NOMO-1 treated with dmso at 0.1 percent for 144 hours (cell line): Measurements from ENCODE around the gene CCDC33.

Experiments used
- DNase-seq: peaks from one replicate; lab custom pipeline; 2025; ENCODE audit not compliant: unreplicated experiment; lab: John Stamatoyannopoulos, UW

Gene CCDC33

GRCh38 chr15:74311734-74312444, 75.8 kb downstream of the CCDC33 start:
- no peak for DNase-seq

- no peak for DNase-seq
Observed at GRCh38 chr15:74312445-74313007, 76.4 kb downstream of the CCDC33 start.

- no peak for DNase-seq
Observed at GRCh38 chr15:74313889-74314288, 77.8 kb downstream of the CCDC33 start.

- DNase-seq = no peak
Observed at GRCh38 chr15:74314795-74315438, 78.8 kb downstream of the CCDC33 start.

DNA sequence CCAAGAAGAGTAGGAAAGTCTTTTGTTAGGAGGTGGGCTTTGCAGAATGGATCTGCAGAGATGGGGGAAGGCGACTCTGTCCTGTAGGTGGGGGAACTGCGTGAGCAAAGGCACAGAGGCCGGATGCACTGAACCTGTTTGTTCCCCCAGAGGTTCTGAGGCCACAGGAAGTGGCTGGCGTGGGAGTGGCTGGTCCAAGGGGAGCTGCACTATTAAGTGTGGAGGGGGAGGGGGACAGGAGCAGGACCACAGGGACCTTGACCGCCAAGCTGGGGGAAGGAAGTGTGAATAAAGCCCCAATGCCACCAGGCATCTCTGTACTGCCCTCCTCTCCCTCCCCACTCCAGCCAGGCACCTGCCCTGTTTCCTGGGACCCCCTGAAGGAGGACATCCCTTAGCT, 79.5 kb downstream of the CCDC33 start:
- DNase-seq = peak; percentile 24

GRCh38 chr15:74316141-74316540, 80.0 kb downstream of the CCDC33 start:
- DNase-seq = no peak

- no peak for DNase-seq
Observed at GRCh38 chr15:74317820-74318375, 81.8 kb downstream of the CCDC33 start.

- DNase-seq = peak; percentile 34
Observed at GRCh38 chr15:74318376-74319137, 82.4 kb downstream of the CCDC33 start.

DNA sequence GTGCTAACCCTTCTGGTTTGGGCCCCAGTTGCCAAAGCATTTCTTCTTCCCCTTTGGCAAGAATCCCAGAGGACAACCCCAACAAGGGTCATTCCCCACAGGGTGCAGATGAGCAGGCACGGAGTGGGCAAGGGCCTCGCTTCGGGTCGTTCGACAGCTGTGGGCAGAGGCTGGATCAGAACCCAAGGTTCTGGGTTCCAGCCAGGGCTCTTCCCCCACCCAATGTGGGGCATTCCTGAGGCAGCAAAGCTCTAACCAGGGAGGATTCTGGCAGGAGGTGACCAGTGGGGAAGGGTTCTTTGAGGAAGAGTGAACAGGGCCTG, 83.0 kb downstream of the CCDC33 start:
- no peak for DNase-seq

GRCh38 chr15:74319596-74320351, 83.6 kb downstream of the CCDC33 start:
- DNase-seq = no peak

DNA sequence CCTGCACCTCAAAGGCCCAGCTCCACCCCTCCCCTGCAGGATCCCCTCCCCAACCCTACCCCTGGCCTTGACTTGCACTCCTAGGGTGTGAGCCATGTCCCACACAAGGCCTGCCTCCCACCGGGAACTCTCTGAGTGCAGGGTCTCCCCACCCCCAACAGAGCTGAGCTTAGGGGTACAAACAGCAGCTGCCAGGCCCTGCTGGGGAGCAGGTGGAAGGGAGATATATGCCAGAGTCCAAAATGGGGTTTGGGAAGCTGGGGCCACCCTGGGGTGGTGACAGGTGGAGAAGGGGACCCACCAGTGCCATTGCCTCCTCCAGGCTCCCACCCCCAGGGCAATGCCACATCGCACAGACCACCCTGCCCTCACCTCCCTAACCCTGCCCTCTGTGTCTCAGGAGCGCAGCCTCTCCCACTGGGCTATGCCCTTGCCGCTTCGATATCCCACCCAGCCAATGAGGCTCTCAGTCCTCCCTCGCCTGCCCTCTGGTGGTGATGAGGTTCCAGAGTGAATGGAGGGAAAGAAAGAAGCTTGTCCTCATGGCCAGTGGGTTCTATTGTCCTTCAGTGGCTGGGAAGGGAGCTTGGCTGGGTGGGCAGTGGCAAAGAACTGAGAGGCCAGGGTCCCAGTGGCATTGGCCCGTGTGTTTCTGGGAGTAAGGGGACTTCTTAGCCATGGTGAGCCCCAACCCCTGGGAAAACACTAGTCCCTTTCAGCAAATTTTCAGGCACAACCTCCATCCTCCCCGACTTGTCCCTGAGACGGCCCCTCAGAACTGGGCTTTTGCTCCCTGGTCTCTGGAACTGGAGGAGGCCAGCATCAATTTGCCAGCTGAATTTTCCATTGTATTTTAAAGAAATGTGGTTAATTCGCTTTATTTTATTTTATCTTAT, 84.5 kb downstream of the CCDC33 start:
- peak; percentile 26 for DNase-seq

GRCh38 chr15:74322558-74323180, 86.5 kb downstream of the CCDC33 start:
- peak; percentile 36 for DNase-seq

GRCh38 chr15:74324714-74325113, 88.6 kb downstream of the CCDC33 start:
- no peak for DNase-seq

DNA sequence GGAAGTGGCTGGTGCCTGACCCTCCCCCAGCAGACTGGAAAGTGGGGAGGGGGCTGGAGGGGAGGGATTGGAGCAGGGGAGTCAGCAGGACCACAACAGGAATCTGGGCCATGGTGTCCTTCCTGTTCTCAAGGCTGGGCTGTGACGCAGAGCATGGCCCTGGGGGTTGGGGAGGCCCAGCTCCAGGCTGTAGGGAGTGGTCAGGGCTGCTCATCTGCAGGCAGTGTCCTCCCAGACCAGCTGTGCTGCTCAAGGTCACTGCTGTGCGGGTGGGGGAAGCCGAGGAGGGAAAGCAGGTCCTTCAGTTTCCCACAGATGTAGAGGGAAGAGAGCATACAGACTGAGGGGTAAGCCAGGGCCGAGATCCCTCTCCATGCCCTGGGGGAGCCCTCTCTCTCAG, 90.6 kb downstream of the CCDC33 start:
- no peak for DNase-seq

- DNase-seq = no peak
Observed at GRCh38 chr15:74327756-74328155, 91.6 kb downstream of the CCDC33 start.

DNA sequence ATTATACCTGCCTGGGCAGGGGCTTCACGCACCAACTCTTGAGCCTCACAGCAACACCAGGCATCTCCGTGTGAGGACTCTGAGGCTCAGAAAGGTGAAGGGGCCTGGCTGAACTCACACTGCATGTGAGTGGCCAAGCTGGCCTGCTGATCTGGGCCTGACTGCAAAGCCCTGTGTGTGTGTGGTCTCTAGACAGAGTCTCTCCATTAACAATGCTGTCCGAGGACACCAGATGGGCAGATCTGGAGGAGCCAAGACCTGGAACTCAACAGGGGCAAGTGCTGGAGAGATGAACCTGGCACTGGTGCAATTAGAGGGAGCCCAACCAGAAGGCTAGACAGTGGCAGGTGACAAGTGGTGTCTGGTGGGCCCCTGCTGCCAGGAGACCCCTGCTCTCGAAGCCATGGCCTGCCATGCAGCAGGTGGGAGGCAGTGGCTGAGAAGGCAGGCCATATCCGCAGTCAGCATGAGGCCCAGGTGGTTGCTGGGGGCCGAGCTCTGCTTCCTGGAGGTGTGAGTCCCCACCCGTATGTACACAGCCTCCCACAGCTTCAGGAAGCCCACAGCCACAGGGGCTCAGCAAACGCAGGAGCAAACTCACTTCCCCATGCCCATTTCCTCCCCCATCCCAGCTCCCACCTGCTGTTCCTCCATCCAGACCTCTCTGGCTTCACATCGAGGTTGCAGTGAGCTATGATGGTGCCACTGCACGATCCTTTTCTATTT, 92.4 kb downstream of the CCDC33 start:
- DNase-seq = no peak

- no peak for DNase-seq
Observed at GRCh38 chr15:74330861-74331408, 94.8 kb downstream of the CCDC33 start.

GRCh38 chr15:74332011-74332410, 95.9 kb downstream of the CCDC33 start:
- DNase-seq = no peak
